K562 (cell line): ENCODE measurements around the gene PPP4C. TPM values are rescaled to one million over a fixed set of nuclear protein-coding genes. Genes with fewer than 3 reads are reported as not detected.

Experiments
- BACH1 ChIP-seq: fragments of 200-800 bp; sonication (Bioruptor generic); IDR thresholded peaks from 2 replicates; pipeline ENCODE4 v1.6.1; 2016; ENCODE audit warnings: missing genetic modification characterization, missing compliant biosample characterization
- CBX1 ChIP-seq: sonication (generic); IDR thresholded peaks from 2 replicates; pipeline ENCODE4 v1.6.1; 2016; ENCODE audit warnings: antibody characterized with exemption, low read depth, mild to moderate bottlenecking
- CTBP1 ChIP-seq: fragments of 450-650 bp; IDR thresholded peaks from 2 replicates; pipeline ENCODE4 v1.6.1; 2016; ENCODE audit warnings: borderline replicate concordance
- ELF4 ChIP-seq: fragments of 450-650 bp; formaldehyde crosslinking; IDR thresholded peaks from 2 replicates; pipeline ENCODE4 v1.4.0; 2022; ENCODE audit warnings: missing genetic modification characterization
- EP400 ChIP-seq: fragments of 450-650 bp; IDR thresholded peaks from 2 replicates; pipeline ENCODE4 v1.6.1; 2017; ENCODE audit warnings: antibody characterized with exemption, mild to moderate bottlenecking, moderate library complexity
- FOXJ2 ChIP-seq: fragments of 200-800 bp; sonication (Bioruptor generic); IDR thresholded peaks from 2 replicates; pipeline ENCODE4 v1.6.1; 2016; ENCODE audit warnings: missing genetic modification characterization, missing compliant biosample characterization
- HCFC1 ChIP-seq: IDR thresholded peaks from 2 replicates; pipeline ENCODE4 v1.6.1; 2012; ENCODE audit warnings: low read depth, low read length, improper control_type of control experiment
- HDAC1 ChIP-seq, 2 experiments: fragments of 450-650 bp; IDR thresholded peaks; 2 replicates each; pipeline ENCODE4 v1.6.1; 2016 to 2017; ENCODE audit warnings: inconsistent platforms in 1 of 2, mild to moderate bottlenecking in 1 of 2, moderate library complexity in 1 of 2
- KDM1A ChIP-seq, 2 experiments: fragments of 450-650 bp; IDR thresholded peaks; 2 replicates each; pipeline ENCODE4 v1.6.1; 2016; ENCODE audit warnings: mild to moderate bottlenecking in 2 of 2
- KLF13 ChIP-seq: fragments of 450-650 bp; IDR thresholded peaks from 2 replicates; pipeline ENCODE4 v1.6.1; 2016; ENCODE audit warnings: missing genetic modification characterization, low read depth, mild to moderate bottlenecking, missing compliant biosample characterization, moderate library complexity, borderline replicate concordance
- MCM7 ChIP-seq, 2 experiments: fragments of 450-650 bp; IDR thresholded peaks; 2 replicates each; pipeline ENCODE4 v1.6.1; 2016 to 2018
- NCOA6 ChIP-seq: fragments of 450-650 bp; IDR thresholded peaks from 2 replicates; pipeline ENCODE4 v1.6.1; 2017; ENCODE audit warnings: mild to moderate bottlenecking
- NFIC ChIP-seq: fragments of 450-650 bp; IDR thresholded peaks from 2 replicates; pipeline ENCODE4 v1.6.1; 2017; ENCODE audit warnings: mild to moderate bottlenecking, inconsistent platforms
- PPARD ChIP-seq: fragments of 250-450 bp; sonication (Bioruptor Pico); IDR thresholded peaks from 2 replicates; pipeline ENCODE4 v1.8.0; 2022; ENCODE audit warnings: inconsistent platforms, mild to moderate bottlenecking, moderate library complexity
- RBBP5 ChIP-seq: fragments of 200-600 bp; sonication (generic); IDR thresholded peaks from 2 replicates; pipeline ENCODE4 v1.6.1; 2012; ENCODE audit warnings: borderline replicate concordance, mild to moderate bottlenecking, low read length, control low read depth, inconsistent platforms; ENCODE audit not compliant: insufficient read depth, poor library complexity, severe bottlenecking
- RCOR1 ChIP-seq, 2 experiments: IDR thresholded peaks; 2 replicates each; pipeline ENCODE4 v1.6.1; 2012; ENCODE audit warnings: low read depth in 2 of 2, low read length in 2 of 2, borderline replicate concordance in 1 of 2, improper control_type of control experiment in 1 of 2
- TEAD2 ChIP-seq: fragments of 450-650 bp; IDR thresholded peaks from 2 replicates; pipeline ENCODE4 v1.6.1; 2016; ENCODE audit warnings: missing genetic modification characterization, control low read depth, missing compliant biosample characterization
- WHSC1 ChIP-seq: IDR thresholded peaks from one replicate; pipeline ENCODE4 v1.6.1; 2012; ENCODE audit warnings: low read length, control low read depth, inconsistent platforms
- ZNF584 ChIP-seq: fragments of 200-800 bp; sonication (Bioruptor generic); IDR thresholded peaks from 2 replicates; pipeline ENCODE4 v1.6.1; 2016; ENCODE audit warnings: low read depth, mild to moderate bottlenecking, missing genetic modification characterization, missing compliant biosample characterization
- polyA plus RNA-seq, 8 experiments: library from polyadenylated mRNA; depleted of rRNA in 4 of 8; stranded (reverse) in 5 of 8; unstranded in 3 of 8; fragments of >200 nt; fragmentation: Nextera tagmentation in 2 of 8; fragmentation: Illumina TruSeq in 1 of 8; extraction: Ambion mirVana in 2 of 8; extraction: Trizol in 1 of 8; gene quantifications; 2 replicates each; pipeline versions ENCODE4 v1.2.1 to v1.2.3, GENCODE V29; 2011 to 2014; ENCODE audit warnings: inconsistent platforms in 1 of 8, missing spikeins in 1 of 8
- total RNA-seq, 7 experiments: library from RNA; depleted of rRNA in 6 of 7; stranded (reverse); fragments of >200 nt in 6 of 7; fragmentation: Illumina TruSeq in 2 of 7; extraction: Trizol in 2 of 7; gene quantifications; 2 replicates each; pipeline versions ENCODE4 v1.2.1 to v1.2.3, GENCODE V29; 2011 to 2021; ENCODE audit warnings: low replicate concordance in 1 of 7
- TF ChIP-seq, protein P1 (sequence below), 2 experiments: fragments of 250-450 bp in 1 of 2; fragments of 450-650 bp in 1 of 2; sonication (Bioruptor Pico) in 1 of 2; IDR thresholded peaks; 2 replicates each; pipeline versions ENCODE4 v1.6.1 to v1.8.0; 2016 to 2021; ENCODE audit warnings: mild to moderate bottlenecking in 2 of 2, moderate library complexity in 2 of 2, missing compliant biosample characterization in 1 of 2, missing genetic modification characterization in 1 of 2
- TF ChIP-seq, protein P2 (sequence below), 2 experiments: fragments of 450-650 bp; IDR thresholded peaks; 2 replicates each; pipeline ENCODE4 v1.6.1; 2016
- TF ChIP-seq, protein P3 (sequence below): fragments of 250-450 bp; sonication (Bioruptor Pico); IDR thresholded peaks from 2 replicates; pipeline ENCODE4 v1.9.0; 2021; ENCODE audit warnings: mild to moderate bottlenecking
- TF ChIP-seq, protein P4 (sequence below): fragments of 200-800 bp; sonication (Bioruptor generic); IDR thresholded peaks from 2 replicates; pipeline ENCODE4 v1.6.1; 2017; ENCODE audit warnings: missing genetic modification characterization, missing compliant biosample characterization
- TF ChIP-seq, protein P5 (sequence below): fragments of 450-650 bp; IDR thresholded peaks from 2 replicates; pipeline ENCODE4 v1.6.1; 2016; ENCODE audit warnings: antibody characterized with exemption

Gene PPP4C
- total and polyA plus RNA-seq, 9 of the 15 experiments (the other 6 are each of a cell fraction or from before 2014, with no cell fraction given), result 3.5 to 183 (median 131) TPM

DNA sequence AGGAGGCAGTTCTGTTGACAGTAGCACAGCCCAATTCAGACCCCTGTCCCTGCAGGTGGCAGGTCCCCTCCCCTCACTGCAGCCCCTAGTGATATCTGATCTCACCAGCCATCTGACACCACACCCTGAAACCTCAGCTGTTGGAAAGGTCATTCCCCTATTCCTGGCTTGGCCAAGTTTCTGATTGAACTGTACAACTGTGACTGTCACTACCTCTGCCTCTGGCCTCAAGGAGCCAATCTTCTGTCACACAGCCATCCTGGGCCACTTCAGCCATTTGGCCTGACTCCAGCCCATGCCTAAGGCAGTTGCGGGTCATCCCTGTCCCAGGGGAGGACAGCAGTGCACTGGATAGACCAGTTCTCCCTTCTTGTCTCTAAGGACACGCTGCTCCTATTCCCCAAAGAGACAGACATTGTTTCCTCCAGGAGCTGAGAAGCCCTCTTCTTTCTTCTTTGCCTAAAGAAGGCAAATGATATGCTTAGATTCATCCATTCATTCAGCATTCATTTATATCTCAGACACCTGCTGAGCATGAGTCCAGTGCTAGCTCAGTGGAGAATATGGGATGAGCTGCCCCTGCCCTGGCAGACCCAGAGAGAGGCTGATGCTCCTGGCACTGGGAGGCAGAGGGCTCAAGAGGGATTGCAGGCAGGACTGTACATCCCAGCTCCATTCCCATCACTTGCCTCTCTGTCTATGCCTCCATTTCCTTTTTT is 14.8 kb upstream of the PPP4C start (continued):
- no peak for TF ChIP-seq ZNF584 (CRISPR knock-in tag)
- no peak for TF ChIP-seq EP400
- TF ChIP-seq CTBP1, result peak; percentile 39; the same call in 1 of the 2 replicates
- no peak for TF ChIP-seq KLF13
- no peak for TF ChIP-seq RBBP5
- TF ChIP-seq, protein P1, sequence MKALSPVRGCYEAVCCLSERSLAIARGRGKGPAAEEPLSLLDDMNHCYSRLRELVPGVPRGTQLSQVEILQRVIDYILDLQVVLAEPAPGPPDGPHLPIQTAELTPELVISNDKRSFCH (CRISPR knock-in tag; IDR thresholded peaks at IDR 0.05), result no peak
- TF ChIP-seq, protein P1 (tag; IDR thresholded peaks at IDR 0.05), result peak; percentile 95
- no peak for TF ChIP-seq HCFC1
- TF ChIP-seq RCOR1 (IDR thresholded peaks at IDR 0.05; ENCODE audit: borderline replicate concordance in 1 of 2, low read depth in 2 of 2, low read length in 2 of 2), result peak; percentile 19 to 90; a peak in 2 of 4 replicates
- TF ChIP-seq, protein P2, sequence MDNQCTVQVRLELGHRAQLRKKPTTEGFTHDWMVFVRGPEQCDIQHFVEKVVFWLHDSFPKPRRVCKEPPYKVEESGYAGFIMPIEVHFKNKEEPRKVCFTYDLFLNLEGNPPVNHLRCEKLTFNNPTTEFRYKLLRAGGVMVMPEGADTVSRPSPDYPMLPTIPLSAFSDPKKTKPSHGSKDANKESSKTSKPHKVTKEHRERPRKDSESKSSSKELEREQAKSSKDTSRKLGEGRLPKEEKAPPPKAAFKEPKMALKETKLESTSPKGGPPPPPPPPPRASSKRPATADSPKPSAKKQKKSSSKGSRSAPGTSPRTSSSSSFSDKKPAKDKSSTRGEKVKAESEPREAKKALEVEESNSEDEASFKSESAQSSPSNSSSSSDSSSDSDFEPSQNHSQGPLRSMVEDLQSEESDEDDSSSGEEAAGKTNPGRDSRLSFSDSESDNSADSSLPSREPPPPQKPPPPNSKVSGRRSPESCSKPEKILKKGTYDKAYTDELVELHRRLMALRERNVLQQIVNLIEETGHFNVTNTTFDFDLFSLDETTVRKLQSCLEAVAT (IDR thresholded peaks at IDR 0.05), result no peak
- no peak for TF ChIP-seq WHSC1
- TF ChIP-seq BACH1, result no peak
- peak; percentile 58 for TF ChIP-seq NFIC
- TF ChIP-seq, protein P3, sequence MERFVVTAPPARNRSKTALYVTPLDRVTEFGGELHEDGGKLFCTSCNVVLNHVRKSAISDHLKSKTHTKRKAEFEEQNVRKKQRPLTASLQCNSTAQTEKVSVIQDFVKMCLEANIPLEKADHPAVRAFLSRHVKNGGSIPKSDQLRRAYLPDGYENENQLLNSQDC (CRISPR knock-in tag), result no peak
- TF ChIP-seq MCM7 (IDR thresholded peaks at IDR 0.05), result no peak
- no peak for TF ChIP-seq TEAD2
- TF ChIP-seq HDAC1 (IDR thresholded peaks at IDR 0.05), result peak in 1 of 2 experiments; percentile 78; a peak in 2 of 4 replicates
- TF ChIP-seq NCOA6, result no peak
- no peak for TF ChIP-seq FOXJ2
- TF ChIP-seq, protein P4, sequence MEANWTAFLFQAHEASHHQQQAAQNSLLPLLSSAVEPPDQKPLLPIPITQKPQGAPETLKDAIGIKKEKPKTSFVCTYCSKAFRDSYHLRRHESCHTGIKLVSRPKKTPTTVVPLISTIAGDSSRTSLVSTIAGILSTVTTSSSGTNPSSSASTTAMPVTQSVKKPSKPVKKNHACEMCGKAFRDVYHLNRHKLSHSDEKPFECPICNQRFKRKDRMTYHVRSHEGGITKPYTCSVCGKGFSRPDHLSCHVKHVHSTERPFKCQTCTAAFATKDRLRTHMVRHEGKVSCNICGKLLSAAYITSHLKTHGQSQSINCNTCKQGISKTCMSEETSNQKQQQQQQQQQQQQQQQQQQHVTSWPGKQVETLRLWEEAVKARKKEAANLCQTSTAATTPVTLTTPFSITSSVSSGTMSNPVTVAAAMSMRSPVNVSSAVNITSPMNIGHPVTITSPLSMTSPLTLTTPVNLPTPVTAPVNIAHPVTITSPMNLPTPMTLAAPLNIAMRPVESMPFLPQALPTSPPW (CRISPR knock-in tag), result peak; percentile 46; the same call in 1 of the 2 replicates
- TF ChIP-seq, protein P5, sequence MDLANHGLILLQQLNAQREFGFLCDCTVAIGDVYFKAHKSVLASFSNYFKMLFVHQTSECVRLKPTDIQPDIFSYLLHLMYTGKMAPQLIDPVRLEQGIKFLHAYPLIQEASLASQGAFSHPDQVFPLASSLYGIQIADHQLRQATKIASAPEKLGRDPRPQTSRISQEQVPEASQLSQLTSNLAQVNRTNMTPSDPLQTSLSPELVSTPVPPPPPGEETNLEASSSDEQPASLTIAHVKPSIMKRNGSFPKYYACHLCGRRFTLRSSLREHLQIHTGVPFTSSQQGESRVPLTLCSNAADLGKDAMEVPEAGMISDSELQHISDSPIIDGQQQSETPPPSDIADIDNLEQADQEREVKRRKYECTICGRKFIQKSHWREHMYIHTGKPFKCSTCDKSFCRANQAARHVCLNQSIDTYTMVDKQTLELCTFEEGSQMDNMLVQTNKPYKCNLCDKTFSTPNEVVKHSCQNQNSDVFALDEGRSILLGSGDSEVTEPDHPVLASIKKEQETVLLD, result no peak
- no peak for TF ChIP-seq CBX1
- TF ChIP-seq ELF4 (CRISPR knock-in tag), result no peak
- peak; percentile 95 to 96; a peak in 3 of 4 replicates for TF ChIP-seq KDM1A (IDR thresholded peaks at IDR 0.05)
- TF ChIP-seq PPARD (CRISPR knock-in tag), result no peak
